Neural cell (in vitro differentiated cells): ENCODE measurements around the gene CACNA1A. TPM values are rescaled to one million over a fixed set of nuclear protein-coding genes. Genes with fewer than 3 reads are reported as not detected.

Source experiments
- H2AFZ ChIP-seq: fragments of 200-600, 300-800 bp; sonication (generic), shearing (Covaris generic); 2 replicates; pipeline ENCODE4 v1.6.0; 2014; ENCODE audit warnings: low read depth, mild to moderate bottlenecking, antibody characterized with exemption, low read length, moderate library complexity
- H3F3A ChIP-seq: fragments of 200-600 bp; shearing (Covaris generic); 2 replicates; pipeline ENCODE4 v1.6.1; 2016; ENCODE audit warnings: mild to moderate bottlenecking, moderate library complexity, mixed read lengths, antibody characterized with exemption, low read length; ENCODE audit not compliant: insufficient read depth, poor library complexity, severe bottlenecking
- H3K27ac ChIP-seq: fragments of 200-600, 300-800 bp; sonication (generic), shearing (Covaris generic); 2 replicates; pipeline ENCODE4 v1.5.1; 2014; ENCODE audit warnings: mild to moderate bottlenecking, low read length, moderate library complexity
- H3K27me3 ChIP-seq: fragments of 300-800, 200-600 bp; sonication (generic), shearing (Covaris generic); 2 replicates; pipeline ENCODE4 v1.6.0; 2014; ENCODE audit warnings: mild to moderate bottlenecking, low read depth, low read length, moderate library complexity; ENCODE audit not compliant: insufficient read depth
- H3K36me3 ChIP-seq: fragments of 300-800, 200-600 bp; sonication (generic), shearing (Covaris generic); 2 replicates; pipeline ENCODE4 v1.5.1; 2014; ENCODE audit warnings: mild to moderate bottlenecking, antibody characterized with exemption, low read length, moderate library complexity; ENCODE audit not compliant: insufficient read depth
- H3K4me2 ChIP-seq: fragments of 300-800, 200-600 bp; sonication (generic), shearing (Covaris generic); 2 replicates; pipeline ENCODE4 v1.6.0; 2014; ENCODE audit warnings: mild to moderate bottlenecking, low read length
- H3K4me3 ChIP-seq: fragments of 300-800, 200-600 bp; sonication (generic), shearing (Covaris generic); 2 replicates; pipeline ENCODE4 v1.5.1; 2014; ENCODE audit warnings: mild to moderate bottlenecking, low read length, moderate library complexity
- H3K79me2 ChIP-seq: fragments of 200-600 bp; shearing (Covaris generic); replicated peaks from 2 replicates; pipeline ENCODE4 v1.6.0; 2014; ENCODE audit warnings: mild to moderate bottlenecking, low read length, moderate library complexity; ENCODE audit not compliant: insufficient read depth
- H3K9ac ChIP-seq: fragments of 300-800, 200-600 bp; sonication (generic), shearing (Covaris generic); 2 replicates; pipeline ENCODE4 v1.6.1; 2016; ENCODE audit warnings: mild to moderate bottlenecking, low read length, mixed read lengths
- H3K9me2 ChIP-seq: fragments of 200-600 bp; shearing (Covaris generic); 2 replicates; pipeline ENCODE4 v1.6.1; 2016; ENCODE audit warnings: mild to moderate bottlenecking, low read length, mixed read lengths; ENCODE audit not compliant: insufficient read depth
- H3K9me3 ChIP-seq: fragments of 200-600, 300-800 bp; sonication (generic), shearing (Covaris generic); 2 replicates; pipeline ENCODE4 v1.6.1; 2016; ENCODE audit warnings: mild to moderate bottlenecking, mixed run types, low read length, moderate library complexity, mixed read lengths
- H4K20me1 ChIP-seq: fragments of 200-600 bp; shearing (Covaris generic); 2 replicates; pipeline ENCODE4 v1.6.1; 2016; ENCODE audit warnings: mild to moderate bottlenecking, mixed run types; ENCODE audit not compliant: insufficient read depth
- EP300 ChIP-seq: fragments of 450-650 bp; conservative IDR thresholded peaks from 2 replicates; pipeline ENCODE4 v1.6.1; 2014; ENCODE audit warnings: antibody characterized with exemption, mild to moderate bottlenecking, moderate library complexity; ENCODE audit not compliant: poor library complexity, severe bottlenecking
- EZH2 ChIP-seq: fragments of 200-600, 300-800 bp; shearing (Covaris generic), sonication (generic); IDR thresholded peaks from 2 replicates; pipeline ENCODE4 v1.6.1; 2014; ENCODE audit warnings: antibody characterized with exemption, low read length, borderline replicate concordance, mild to moderate bottlenecking; ENCODE audit not compliant: insufficient read depth, poor library complexity, severe bottlenecking
- MXI1 ChIP-seq: fragments of 450-650 bp; conservative IDR thresholded peaks from 2 replicates; pipeline ENCODE4 v1.6.1; 2014; ENCODE audit warnings: antibody characterized with exemption, mild to moderate bottlenecking; ENCODE audit not compliant: poor library complexity, severe bottlenecking
- POLR2AphosphoS5 ChIP-seq: IDR thresholded peaks from 2 replicates; pipeline ENCODE4 v1.6.1; 2012
- RAD21 ChIP-seq: fragments of 450-650 bp; conservative IDR thresholded peaks from 2 replicates; pipeline ENCODE4 v1.6.1; 2014; ENCODE audit warnings: antibody characterized with exemption, mild to moderate bottlenecking, moderate library complexity
- REST ChIP-seq: IDR thresholded peaks from 2 replicates; pipeline ENCODE4 v1.6.1; 2012; ENCODE audit warnings: borderline replicate concordance
- SMC3 ChIP-seq: fragments of 450-650 bp; conservative IDR thresholded peaks from 2 replicates; pipeline ENCODE4 v1.6.1; 2014; ENCODE audit warnings: antibody characterized with exemption, mild to moderate bottlenecking, moderate library complexity; ENCODE audit not compliant: poor library complexity
- TAF1 ChIP-seq: IDR thresholded peaks from 2 replicates; pipeline ENCODE4 v1.6.1; 2012; ENCODE audit warnings: low read depth
- polyA plus RNA-seq: library from polyadenylated mRNA; depleted of rRNA; stranded (reverse); fragments of >200 nt; gene quantifications from 2 replicates; pipeline ENCODE4 v1.2.3, GENCODE V29; 2014
- TF ChIP-seq, protein P1 (sequence below): fragments of 450-650 bp; IDR thresholded peaks from 2 replicates; pipeline ENCODE4 v1.5.1; 2014; ENCODE audit warnings: antibody characterized with exemption, mild to moderate bottlenecking, moderate library complexity; ENCODE audit not compliant: poor library complexity, severe bottlenecking

Gene CACNA1A
- polyA plus RNA-seq, 1 donor from 2014 or later: 6.9 TPM

GRCh38 chr19:13505164-13505695 lies 1.0 kb downstream of the CACNA1A start:
- TF ChIP-seq MXI1 (no peak), EP300 (no peak), POLR2AphosphoS5 (no peak), REST (no peak), SMC3 (no peak), RAD21 (no peak), TAF1 (no peak), EZH2 (no peak)
- TF ChIP-seq, protein P1, sequence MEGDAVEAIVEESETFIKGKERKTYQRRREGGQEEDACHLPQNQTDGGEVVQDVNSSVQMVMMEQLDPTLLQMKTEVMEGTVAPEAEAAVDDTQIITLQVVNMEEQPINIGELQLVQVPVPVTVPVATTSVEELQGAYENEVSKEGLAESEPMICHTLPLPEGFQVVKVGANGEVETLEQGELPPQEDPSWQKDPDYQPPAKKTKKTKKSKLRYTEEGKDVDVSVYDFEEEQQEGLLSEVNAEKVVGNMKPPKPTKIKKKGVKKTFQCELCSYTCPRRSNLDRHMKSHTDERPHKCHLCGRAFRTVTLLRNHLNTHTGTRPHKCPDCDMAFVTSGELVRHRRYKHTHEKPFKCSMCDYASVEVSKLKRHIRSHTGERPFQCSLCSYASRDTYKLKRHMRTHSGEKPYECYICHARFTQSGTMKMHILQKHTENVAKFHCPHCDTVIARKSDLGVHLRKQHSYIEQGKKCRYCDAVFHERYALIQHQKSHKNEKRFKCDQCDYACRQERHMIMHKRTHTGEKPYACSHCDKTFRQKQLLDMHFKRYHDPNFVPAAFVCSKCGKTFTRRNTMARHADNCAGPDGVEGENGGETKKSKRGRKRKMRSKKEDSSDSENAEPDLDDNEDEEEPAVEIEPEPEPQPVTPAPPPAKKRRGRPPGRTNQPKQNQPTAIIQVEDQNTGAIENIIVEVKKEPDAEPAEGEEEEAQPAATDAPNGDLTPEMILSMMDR: no peak

DNA sequence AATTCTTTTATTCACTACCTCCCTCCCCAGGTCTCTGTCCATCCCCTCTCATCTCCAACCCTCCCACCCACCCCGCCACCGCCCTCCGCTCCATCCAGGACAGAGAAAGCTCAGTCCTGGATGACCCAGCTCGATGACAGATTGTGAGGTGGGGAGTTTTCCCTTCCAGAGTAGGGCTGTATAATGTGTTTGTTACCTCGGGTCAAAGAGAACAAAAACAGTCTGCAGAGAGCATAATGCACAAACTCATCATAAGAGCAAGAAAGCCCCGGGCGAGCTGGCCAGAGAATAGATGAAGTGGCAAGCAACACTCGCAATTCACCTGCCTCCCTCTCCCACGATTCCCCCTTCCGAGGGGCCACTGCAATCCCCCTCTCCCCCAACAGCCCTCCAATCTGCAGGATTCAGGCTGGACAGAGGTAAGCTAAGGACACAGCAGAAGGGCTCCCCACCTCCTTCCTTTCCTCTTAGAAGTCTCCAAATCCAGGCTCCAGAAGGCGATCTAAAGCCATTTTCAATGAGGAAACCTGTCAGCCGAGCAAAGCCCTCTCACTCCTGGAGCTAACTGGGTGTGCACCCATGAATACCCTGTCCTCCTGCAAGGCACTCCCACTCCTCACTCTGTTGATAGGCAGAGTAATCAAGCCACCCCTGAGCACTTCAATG lies 2.6 kb downstream of the CACNA1A start:
- no peaks in the 10 kb centered on the region for H4K20me1 ChIP-seq
- H3K36me3 ChIP-seq: peaks cover 4% of the 10 kb centered on the region
- no peak overlapping the region for H2AFZ ChIP-seq
- H3K4me2 ChIP-seq: peak overlapping the region; percentile 71
- TF ChIP-seq POLR2AphosphoS5 (no peak), TAF1 (no peak), EP300 (no peak), RAD21 (no peak), SMC3 (no peak), REST (no peak), EZH2 (no peak), MXI1 (no peak)
- TF ChIP-seq, protein P1: no peak
- no peaks in the 10 kb centered on the region for H3K9me3 ChIP-seq
- H3K27me3 ChIP-seq: peaks cover 10% of the 10 kb centered on the region
- no peaks in the 10 kb centered on the region for H3F3A ChIP-seq
- H3K79me2 ChIP-seq: no peaks in the 10 kb centered on the region
- no peak overlapping the region for H3K27ac ChIP-seq
- peak overlapping the region; percentile 86 for H3K4me3 ChIP-seq
- H3K9ac ChIP-seq: no peak overlapping the region
- H3K9me2 ChIP-seq: no peaks in the 10 kb centered on the region

More at GRCh38 chr19:13505164-13505695, 1.0 kb downstream of the CACNA1A start:
- H2AFZ ChIP-seq: peak overlapping the region; percentile 57
- H3K9ac ChIP-seq: peak overlapping the region; percentile 91
- H3K4me2 ChIP-seq: peak overlapping the region; percentile 71
- peak overlapping the region; percentile 86 for H3K4me3 ChIP-seq
- peaks cover 14% of the 10 kb centered on the region for H3K27me3 ChIP-seq
- peaks cover 4% of the 10 kb centered on the region for H3K36me3 ChIP-seq
- peak overlapping the region; percentile 76 for H3K27ac ChIP-seq
- H3K9me2 ChIP-seq: no peaks in the 10 kb centered on the region
- no peaks in the 10 kb centered on the region for H4K20me1 ChIP-seq
- H3F3A ChIP-seq: no peaks in the 10 kb centered on the region
- H3K9me3 ChIP-seq: no peaks in the 10 kb centered on the region
- H3K79me2 ChIP-seq: no peaks in the 10 kb centered on the region
